IPS-20b (cell line): ENCODE data around the gene TGFBRAP1.

Source experiments
- H3K27ac ChIP-seq: one replicate; pipeline ENCODE4 v1.5.1; 2013; ENCODE audit warnings: low read length
- H3K27me3 ChIP-seq: 2 replicates; pipeline ENCODE4 v1.6.1; 2013; ENCODE audit warnings: mild to moderate bottlenecking, low read length, inconsistent platforms; ENCODE audit not compliant: insufficient read depth
- H3K36me3 ChIP-seq: 2 replicates; pipeline ENCODE4 v1.6.1; 2013; ENCODE audit warnings: low read depth, mild to moderate bottlenecking, inconsistent platforms, low read length, moderate library complexity; ENCODE audit not compliant: insufficient read depth
- H3K4me1 ChIP-seq: 2 replicates; pipeline ENCODE4 v1.6.1; 2013; ENCODE audit warnings: mild to moderate bottlenecking, control low read depth, inconsistent platforms, low read length, moderate library complexity; ENCODE audit not compliant: insufficient read depth
- H3K4me3 ChIP-seq: 2 replicates; pipeline ENCODE4 v1.5.1; 2013; ENCODE audit warnings: mild to moderate bottlenecking, low read length, inconsistent platforms
- H3K9ac ChIP-seq: 2 replicates; pipeline ENCODE4 v1.6.1; 2013; ENCODE audit warnings: low read depth, mild to moderate bottlenecking, inconsistent platforms, low read length, moderate library complexity
- H3K9me3 ChIP-seq: 2 replicates; pipeline ENCODE4 v1.6.1; 2013; ENCODE audit warnings: mild to moderate bottlenecking, low read depth, low read length, inconsistent platforms; ENCODE audit not compliant: insufficient read depth

Gene TGFBRAP1, protein sequence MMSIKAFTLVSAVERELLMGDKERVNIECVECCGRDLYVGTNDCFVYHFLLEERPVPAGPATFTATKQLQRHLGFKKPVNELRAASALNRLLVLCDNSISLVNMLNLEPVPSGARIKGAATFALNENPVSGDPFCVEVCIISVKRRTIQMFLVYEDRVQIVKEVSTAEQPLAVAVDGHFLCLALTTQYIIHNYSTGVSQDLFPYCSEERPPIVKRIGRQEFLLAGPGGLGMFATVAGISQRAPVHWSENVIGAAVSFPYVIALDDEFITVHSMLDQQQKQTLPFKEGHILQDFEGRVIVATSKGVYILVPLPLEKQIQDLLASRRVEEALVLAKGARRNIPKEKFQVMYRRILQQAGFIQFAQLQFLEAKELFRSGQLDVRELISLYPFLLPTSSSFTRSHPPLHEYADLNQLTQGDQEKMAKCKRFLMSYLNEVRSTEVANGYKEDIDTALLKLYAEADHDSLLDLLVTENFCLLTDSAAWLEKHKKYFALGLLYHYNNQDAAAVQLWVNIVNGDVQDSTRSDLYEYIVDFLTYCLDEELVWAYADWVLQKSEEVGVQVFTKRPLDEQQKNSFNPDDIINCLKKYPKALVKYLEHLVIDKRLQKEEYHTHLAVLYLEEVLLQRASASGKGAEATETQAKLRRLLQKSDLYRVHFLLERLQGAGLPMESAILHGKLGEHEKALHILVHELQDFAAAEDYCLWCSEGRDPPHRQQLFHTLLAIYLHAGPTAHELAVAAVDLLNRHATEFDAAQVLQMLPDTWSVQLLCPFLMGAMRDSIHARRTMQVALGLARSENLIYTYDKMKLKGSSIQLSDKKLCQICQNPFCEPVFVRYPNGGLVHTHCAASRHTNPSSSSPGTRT

DNA sequence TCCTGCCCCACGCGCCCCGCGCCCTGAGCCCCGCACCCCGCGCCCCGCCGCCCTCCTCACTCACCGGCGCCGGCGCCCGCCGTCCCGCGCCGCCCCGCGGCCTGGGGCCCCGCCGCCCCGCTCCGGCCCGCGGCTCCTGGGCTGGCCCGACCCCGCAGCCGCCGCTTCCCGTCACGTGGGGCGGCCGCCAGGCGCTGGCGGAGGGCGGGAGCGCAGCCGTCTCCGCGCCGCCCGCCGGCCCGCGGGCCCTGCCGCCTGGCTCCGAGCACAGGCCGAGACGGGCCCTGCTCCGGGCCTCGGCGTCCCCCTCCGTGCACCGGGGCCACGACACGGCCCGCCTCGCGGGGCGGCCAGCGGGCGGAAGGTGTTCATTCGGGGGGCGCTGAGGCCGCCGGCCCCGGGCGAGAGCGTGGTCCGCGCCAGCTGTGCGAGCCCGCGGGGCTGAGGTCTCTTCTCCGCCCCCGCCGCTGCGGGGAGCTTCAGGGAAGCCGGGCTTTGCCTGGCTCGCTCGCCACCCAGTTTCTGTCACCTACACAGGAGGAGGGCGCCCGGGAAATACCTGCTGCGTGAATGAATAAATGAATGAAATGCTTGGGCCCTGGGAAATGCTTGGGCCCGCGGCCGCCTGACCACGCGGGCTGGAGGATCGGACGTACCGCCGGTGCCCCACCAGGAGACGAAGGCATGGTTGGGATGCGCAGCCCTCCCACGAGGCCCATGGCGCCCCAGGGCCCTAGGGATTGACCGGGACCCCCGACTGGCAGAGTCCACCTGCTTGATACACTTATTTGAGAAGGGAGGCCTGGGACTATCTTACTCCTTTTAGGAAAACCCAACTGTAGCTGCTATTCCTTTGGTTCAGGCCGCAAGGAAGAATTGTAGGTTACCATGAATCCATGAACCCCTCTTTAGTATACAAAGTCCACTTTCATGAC is at the start of gene TGFBRAP1:
TGFBRAP1 (minus strand) TSS at position 175 of the 935 bp plus-strand sequence. CDS start 21,434 bp downstream, outside the sequence.
- H3K4me1 ChIP-seq = peaks cover 9% of the 10 kb centered on the region
- H3K27ac ChIP-seq = peak within 1 kb of the TSS; percentile 71
- H3K27me3 ChIP-seq = peaks cover 10% of the 10 kb centered on the region
- H3K4me3 ChIP-seq = peak within 1 kb of the TSS; percentile 85
- H3K9ac ChIP-seq = peak within 1 kb of the TSS; percentile 82; the same call in 1 of the 2 replicates
- peaks cover 11% of the 10 kb centered on the region for H3K36me3 ChIP-seq
- H3K9me3 ChIP-seq = no peaks in the 10 kb centered on the region

DNA sequence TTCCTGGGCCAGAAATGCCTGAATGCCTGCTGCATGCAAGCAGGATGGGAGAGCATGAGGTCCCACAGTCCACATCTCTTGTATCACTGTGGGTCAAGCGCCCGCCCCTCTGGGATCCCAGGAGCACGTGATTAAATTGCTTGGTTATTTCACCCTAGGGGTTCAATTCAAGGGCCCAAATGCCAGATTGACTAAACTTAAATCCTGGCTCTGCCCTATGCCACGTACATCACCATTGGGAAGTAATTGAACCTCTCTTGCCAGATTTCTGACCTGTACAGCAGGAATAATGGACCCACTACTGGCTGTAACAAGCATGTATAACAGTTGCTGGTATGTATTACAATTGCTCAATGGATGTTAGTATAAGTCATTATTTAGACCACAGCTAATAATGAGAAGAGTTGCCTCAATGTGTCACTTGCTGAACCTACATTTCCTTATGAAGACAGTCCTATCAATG is 49.4 kb upstream of the TGFBRAP1 start:
- Histone ChIP-seq H3K27me3 (no peaks in the 10 kb centered on the region), H3K9ac (no peak overlapping the region), H3K4me1 (no peaks in the 10 kb centered on the region), H3K4me3 (no peak overlapping the region), H3K9me3 (no peaks in the 10 kb centered on the region), H3K36me3 (peaks cover 61% of the 10 kb centered on the region), H3K27ac (no peak overlapping the region)

DNA sequence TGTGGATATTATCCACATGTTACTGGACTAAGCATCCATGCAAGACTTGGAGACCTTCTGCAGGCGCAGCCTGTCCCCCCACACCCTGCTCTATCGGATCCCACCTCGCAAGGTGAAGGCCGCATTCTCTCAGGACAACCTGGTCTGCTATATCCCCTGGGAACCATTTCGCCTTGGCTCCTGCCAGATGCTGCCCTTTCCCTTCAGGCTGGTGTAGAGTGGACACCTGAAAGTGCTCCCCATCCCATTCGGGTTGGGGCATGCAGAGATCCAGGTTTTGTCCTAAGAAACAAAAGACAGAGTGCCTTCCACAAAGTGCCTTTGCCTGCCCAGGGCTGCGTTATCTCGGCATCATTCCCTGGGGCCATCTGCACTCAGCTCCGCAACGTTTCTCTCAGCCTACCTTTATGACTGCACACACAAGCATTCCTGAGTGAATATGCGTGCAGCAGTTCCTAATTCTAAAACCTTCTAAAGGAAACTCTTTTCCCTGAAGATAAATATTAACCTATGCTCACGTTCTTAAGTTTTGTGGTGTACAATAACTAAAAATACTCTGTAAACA is 48.8 kb upstream of the TGFBRAP1 start:
- Histone ChIP-seq H3K27me3 (no peaks in the 10 kb centered on the region), H3K36me3 (peaks cover 61% of the 10 kb centered on the region), H3K4me3 (no peak overlapping the region), H3K9ac (no peak overlapping the region), H3K4me1 (no peaks in the 10 kb centered on the region), H3K27ac (no peak overlapping the region), H3K9me3 (no peaks in the 10 kb centered on the region)

DNA sequence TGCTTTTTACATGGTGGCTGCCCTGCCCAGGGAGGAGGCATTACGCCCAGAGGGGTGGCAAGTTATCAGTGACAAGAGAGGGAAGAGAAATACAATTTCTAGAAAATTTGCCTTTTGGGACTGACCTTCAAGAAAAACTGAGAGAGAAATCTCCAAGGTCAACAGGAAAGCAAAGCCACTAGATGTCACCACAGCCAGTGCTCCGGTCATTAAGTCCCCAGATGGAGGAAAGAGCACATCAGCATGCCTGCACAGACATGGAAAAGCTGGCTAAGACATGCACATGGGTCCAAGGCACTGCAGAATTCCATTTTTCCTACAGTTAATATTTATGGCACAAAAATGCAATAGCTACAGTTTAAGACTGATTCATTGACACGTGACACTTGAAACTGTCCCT is 48.3 kb upstream of the TGFBRAP1 start:
- Histone ChIP-seq H3K27ac (no peak overlapping the region), H3K36me3 (peaks cover 62% of the 10 kb centered on the region)

DNA sequence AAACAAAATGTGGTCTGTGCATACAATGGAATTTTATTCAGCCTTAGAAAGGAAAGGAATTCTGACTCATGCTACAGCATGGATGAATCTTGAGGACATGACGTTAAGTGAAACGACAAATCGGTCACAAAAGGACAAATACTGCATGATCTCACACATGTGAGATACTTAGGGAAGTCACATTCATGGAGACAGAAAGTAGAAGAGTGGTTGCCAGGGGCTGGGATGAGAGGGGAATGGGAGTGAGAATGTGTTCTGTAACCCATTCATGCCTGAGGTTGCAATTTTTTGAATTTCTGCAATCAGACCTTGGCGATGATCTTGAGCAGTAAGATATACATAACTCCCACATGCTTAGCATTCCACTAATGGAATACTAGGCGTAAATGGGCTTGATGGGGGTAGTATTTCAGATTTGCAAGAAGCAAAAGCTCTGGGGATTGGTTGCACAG is 47.3 kb upstream of the TGFBRAP1 start:
- no peaks in the 10 kb centered on the region for H3K9me3 ChIP-seq
- peaks cover 59% of the 10 kb centered on the region for H3K36me3 ChIP-seq
- H3K27ac ChIP-seq = no peak overlapping the region
- H3K4me1 ChIP-seq = no peaks in the 10 kb centered on the region
- H3K9ac ChIP-seq = no peak overlapping the region
- no peak overlapping the region for H3K4me3 ChIP-seq
- H3K27me3 ChIP-seq = no peaks in the 10 kb centered on the region

More for the DNA sequence above, 48.3 kb upstream of the TGFBRAP1 start:
- Histone ChIP-seq H3K9ac (no peak overlapping the region), H3K4me1 (no peaks in the 10 kb centered on the region), H3K9me3 (no peaks in the 10 kb centered on the region), H3K27me3 (no peaks in the 10 kb centered on the region), H3K4me3 (no peak overlapping the region)

DNA sequence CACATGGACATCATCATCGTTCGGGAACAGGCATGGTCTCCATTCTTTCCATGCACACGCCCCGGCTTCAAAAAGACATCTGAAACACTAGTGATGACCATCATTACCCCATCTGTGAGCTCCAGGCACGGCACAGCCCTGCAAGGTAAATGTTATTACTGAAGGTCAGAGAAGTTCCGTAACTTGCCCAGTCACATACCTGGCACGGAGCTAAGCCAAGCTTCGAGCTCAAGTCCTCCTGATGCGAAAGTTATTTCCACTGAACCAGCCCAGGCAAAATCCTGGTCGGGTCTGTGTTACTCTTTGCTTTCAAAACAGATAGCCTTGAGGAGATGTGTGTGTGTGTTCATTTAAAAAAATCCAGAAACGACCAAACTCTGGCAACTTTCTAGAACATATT is 46.5 kb upstream of the TGFBRAP1 start:
- Histone ChIP-seq H3K9me3 (no peaks in the 10 kb centered on the region), H3K36me3 (peaks cover 59% of the 10 kb centered on the region), H3K9ac (no peak overlapping the region)

DNA sequence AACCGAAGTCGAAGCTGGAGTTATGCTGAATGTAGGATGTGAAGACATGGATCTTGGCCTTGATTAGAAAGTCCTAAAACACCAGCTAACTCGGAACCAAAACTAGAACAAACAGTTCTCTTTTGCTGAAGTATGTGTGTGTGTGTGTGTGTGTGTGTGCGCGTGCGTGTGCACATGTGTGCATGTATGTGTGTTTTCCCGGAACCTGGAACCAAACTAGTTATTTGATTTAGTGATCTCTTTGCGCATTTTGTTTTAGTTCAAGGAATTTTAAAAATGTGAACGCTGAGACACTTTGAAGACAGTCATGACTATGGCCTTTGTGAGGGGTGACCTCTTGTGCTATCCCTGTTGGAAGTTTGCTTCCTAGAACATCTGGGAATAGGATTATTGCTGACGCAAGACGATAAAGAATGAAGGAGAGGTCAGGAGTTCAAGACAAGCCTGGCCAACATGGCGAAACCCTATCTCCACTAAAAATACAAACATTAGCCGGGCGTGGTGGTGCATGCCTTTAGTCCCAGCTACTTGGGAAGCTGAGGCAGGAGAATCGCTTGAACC is 45.5 kb upstream of the TGFBRAP1 start:
- Histone ChIP-seq H3K4me3 (no peak overlapping the region), H3K9ac (no peak overlapping the region), H3K4me1 (no peaks in the 10 kb centered on the region), H3K9me3 (no peaks in the 10 kb centered on the region), H3K27ac (no peak overlapping the region), H3K36me3 (peaks cover 59% of the 10 kb centered on the region), H3K27me3 (no peaks in the 10 kb centered on the region)

More for the DNA sequence above, 46.5 kb upstream of the TGFBRAP1 start:
- H3K4me3 ChIP-seq = no peak overlapping the region
- H3K27ac ChIP-seq = no peak overlapping the region
- H3K4me1 ChIP-seq = no peaks in the 10 kb centered on the region
- no peaks in the 10 kb centered on the region for H3K27me3 ChIP-seq

DNA sequence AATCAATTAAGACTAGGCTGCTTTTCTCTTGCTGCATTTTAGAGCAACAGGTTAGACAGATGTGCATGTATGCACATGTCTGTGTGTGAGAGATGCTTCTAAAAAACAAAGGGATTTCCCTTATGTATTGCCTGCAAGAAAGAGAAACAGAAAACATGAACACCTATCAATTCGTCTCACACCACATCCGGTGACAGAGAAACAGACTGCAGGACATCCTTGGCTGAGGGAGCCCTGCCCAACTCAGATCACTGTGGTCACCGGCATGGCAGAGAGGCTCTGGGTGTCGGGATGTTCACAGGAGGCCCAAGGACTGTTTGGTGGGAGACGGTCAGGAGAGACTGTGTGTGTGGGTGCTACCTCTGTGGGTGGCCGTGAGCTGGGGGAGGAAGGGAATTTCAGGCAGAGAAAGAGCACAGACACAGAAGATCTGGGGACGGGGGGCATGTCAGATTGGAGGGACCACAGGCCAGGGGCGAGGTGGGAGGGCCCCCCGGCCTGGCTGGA is 44.4 kb upstream of the TGFBRAP1 start:
- Histone ChIP-seq H3K9ac (no peak overlapping the region), H3K36me3 (peaks cover 66% of the 10 kb centered on the region), H3K9me3 (no peaks in the 10 kb centered on the region), H3K4me1 (no peaks in the 10 kb centered on the region), H3K27me3 (no peaks in the 10 kb centered on the region), H3K4me3 (no peak overlapping the region), H3K27ac (no peak overlapping the region)

DNA sequence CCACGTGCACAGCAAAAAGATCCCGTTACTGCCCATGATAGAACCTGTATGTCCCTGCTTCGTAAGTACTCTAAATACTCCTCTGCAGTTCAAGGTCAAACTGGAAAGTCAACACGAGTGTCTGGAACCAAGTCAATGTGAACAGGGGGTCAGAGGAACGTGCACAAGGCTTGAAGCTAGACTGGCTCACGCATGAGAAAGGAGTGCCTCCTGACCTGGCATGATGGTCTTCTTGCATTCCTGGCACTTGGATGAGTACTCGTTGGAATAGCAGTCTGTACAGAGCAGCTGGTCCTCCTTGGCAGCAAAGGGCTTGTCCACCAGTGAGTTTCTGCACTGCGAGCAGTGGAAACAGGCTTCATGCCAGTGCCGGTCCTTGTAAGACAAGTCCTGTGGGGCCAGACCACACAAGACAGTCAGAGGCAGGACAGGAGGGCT is 43.8 kb upstream of the TGFBRAP1 start:
- H3K27ac ChIP-seq = no peak overlapping the region
- H3K9me3 ChIP-seq = no peaks in the 10 kb centered on the region
- H3K36me3 ChIP-seq = peaks cover 66% of the 10 kb centered on the region
- H3K4me1 ChIP-seq = no peaks in the 10 kb centered on the region
- H3K4me3 ChIP-seq = no peak overlapping the region
- H3K27me3 ChIP-seq = no peaks in the 10 kb centered on the region
- H3K9ac ChIP-seq = no peak overlapping the region

DNA sequence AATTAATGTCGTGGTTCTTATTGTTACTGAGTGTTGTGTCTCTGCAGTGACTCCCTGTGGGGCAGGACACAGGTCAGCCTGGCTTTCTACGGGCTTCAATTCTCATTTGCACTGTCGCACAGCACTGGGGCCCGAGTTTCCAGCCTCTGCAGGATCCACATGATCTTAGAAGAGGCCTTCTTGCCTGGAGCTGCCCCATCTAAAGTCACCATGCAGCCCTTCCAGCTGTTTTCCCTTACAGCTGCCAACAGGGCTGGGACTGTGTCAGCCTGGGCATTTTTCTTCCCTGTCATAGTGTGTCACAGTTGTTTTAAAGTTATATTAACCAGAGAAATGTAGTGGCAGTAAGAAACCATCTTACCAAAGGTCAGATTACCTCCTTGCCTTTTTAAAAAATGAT is 42.3 kb upstream of the TGFBRAP1 start:
- peaks cover 78% of the 10 kb centered on the region for H3K36me3 ChIP-seq

More for the DNA sequence above, 42.3 kb upstream of the TGFBRAP1 start:
- H3K9me3 ChIP-seq = no peaks in the 10 kb centered on the region
- H3K4me1 ChIP-seq = no peaks in the 10 kb centered on the region
- no peak overlapping the region for H3K9ac ChIP-seq
- no peaks in the 10 kb centered on the region for H3K27me3 ChIP-seq
- no peak overlapping the region for H3K27ac ChIP-seq
- no peak overlapping the region for H3K4me3 ChIP-seq
